ENCODE results near the gene MYH15. TPM values are rescaled to one million over a fixed set of nuclear protein-coding genes. Genes with fewer than 3 reads are reported as not detected.

Gene MYH15
- total and polyA plus RNA-seq, 4 donors: 0.06 to 0.31 (median 0.25) TPM

GRCh38 chr3:108416111-108416869, 94.1 kb downstream of the MYH15 start:
- Histone ChIP-seq H3K36me3 (ENCODE audit: control insufficient read depth in 4 of 4, insufficient read depth in 4 of 4, low read length in 4 of 4) (no peaks in the 10 kb centered on the region), H3K9ac (ENCODE audit: insufficient read depth in 1 of 2, low read length in 2 of 2) (no peak overlapping the region), H3K4me3 (no peak overlapping the region), H3K4me1 (ENCODE audit: control insufficient read depth in 5 of 5, insufficient read depth in 5 of 5, low read length in 5 of 5) (peaks cover 0 to 4% (median 0%) of the 10 kb centered on the region in 5 donors), H3K27ac (ENCODE audit: low read depth in 1 of 2, low read length in 1 of 2) (no peak overlapping the region), H3K9me3 (ENCODE audit: control insufficient read depth in 4 of 4, insufficient read depth in 3 of 4, low read length in 3 of 4) (no peaks in the 10 kb centered on the region), H3K27me3 (ENCODE audit: control insufficient read depth in 3 of 3, insufficient read depth in 3 of 3, low read length in 2 of 3) (peaks cover 0 to 3% (median 0%) of the 10 kb centered on the region in 3 donors)
- TF ChIP-seq CTCF (IDR thresholded peaks at IDR 0.05; ENCODE audit: control extremely low read depth, extremely low read depth): no peak
- ATAC-seq (ENCODE audit: insufficient read depth, low FRiP score) (no peak), DNase-seq (no peak)
- WGBS, 2 donors: 86 to 92% methylated on average over 4 of the region's 4 CpGs

- no peaks in the 10 kb centered on the region for H3K9me3 ChIP-seq (ENCODE audit: control insufficient read depth in 4 of 4, insufficient read depth in 3 of 4, low read length in 3 of 4)
- ATAC-seq (ENCODE audit: insufficient read depth, low FRiP score): no peak
- 63 to 69% methylated on average over 3 of the region's 3 CpGs for WGBS, 2 donors
- peak in 1 of 3 donors; percentile 41 for DNase-seq
- peaks cover 0 to 3% (median 0%) of the 10 kb centered on the region in 3 donors for H3K27me3 ChIP-seq (ENCODE audit: control insufficient read depth in 3 of 3, insufficient read depth in 3 of 3, low read length in 2 of 3)
- no peaks in the 10 kb centered on the region for H3K36me3 ChIP-seq (ENCODE audit: control insufficient read depth in 4 of 4, insufficient read depth in 4 of 4, low read length in 4 of 4)
- H3K9ac ChIP-seq (ENCODE audit: insufficient read depth in 1 of 2, low read length in 2 of 2): no peak overlapping the region
- no peak overlapping the region for H3K27ac ChIP-seq (ENCODE audit: low read depth in 1 of 2, low read length in 1 of 2)
- peaks cover 0 to 4% (median 0%) of the 10 kb centered on the region in 5 donors for H3K4me1 ChIP-seq (ENCODE audit: control insufficient read depth in 5 of 5, insufficient read depth in 5 of 5, low read length in 5 of 5)
- no peak for TF ChIP-seq CTCF (IDR thresholded peaks at IDR 0.05; ENCODE audit: control extremely low read depth, extremely low read depth)
- H3K4me3 ChIP-seq: no peak overlapping the region
Observed at GRCh38 chr3:108415661-108416060, 94.7 kb downstream of the MYH15 start.

GRCh38 chr3:108414007-108414406, 96.4 kb downstream of the MYH15 start:
- no peak for TF ChIP-seq CTCF (IDR thresholded peaks at IDR 0.05; ENCODE audit: control extremely low read depth, extremely low read depth)
- no peak overlapping the region for H3K4me3 ChIP-seq
- H3K9me3 ChIP-seq (ENCODE audit: control insufficient read depth in 4 of 4, insufficient read depth in 3 of 4, low read length in 3 of 4): no peaks in the 10 kb centered on the region
- DNase-seq: no peak
- no peak overlapping the region for H3K27ac ChIP-seq (ENCODE audit: low read depth in 1 of 2, low read length in 1 of 2)
- peaks cover 0 to 3% (median 0%) of the 10 kb centered on the region in 3 donors for H3K27me3 ChIP-seq (ENCODE audit: control insufficient read depth in 3 of 3, insufficient read depth in 3 of 3, low read length in 2 of 3)
- no peaks in the 10 kb centered on the region for H3K36me3 ChIP-seq (ENCODE audit: control insufficient read depth in 4 of 4, insufficient read depth in 4 of 4, low read length in 4 of 4)
- ATAC-seq (ENCODE audit: insufficient read depth, low FRiP score): no peak
- H3K4me1 ChIP-seq (ENCODE audit: control insufficient read depth in 5 of 5, insufficient read depth in 5 of 5, low read length in 5 of 5): peaks cover 0 to 4% (median 0%) of the 10 kb centered on the region in 5 donors
- no peak overlapping the region for H3K9ac ChIP-seq (ENCODE audit: insufficient read depth in 1 of 2, low read length in 2 of 2)
- WGBS, 2 donors: 73 to 91% methylated on average over 5 of the region's 5 CpGs

Data from lung (tissue), 12 donors.